ENCODE data around the gene ARHGEF2.
"Not testable (repeated sequence)": the region's sequence is repeated elsewhere in the genome, so short reads cannot be mapped to it uniquely, and the experiment has no call there.

The ARHGEF2 gene

DNA sequence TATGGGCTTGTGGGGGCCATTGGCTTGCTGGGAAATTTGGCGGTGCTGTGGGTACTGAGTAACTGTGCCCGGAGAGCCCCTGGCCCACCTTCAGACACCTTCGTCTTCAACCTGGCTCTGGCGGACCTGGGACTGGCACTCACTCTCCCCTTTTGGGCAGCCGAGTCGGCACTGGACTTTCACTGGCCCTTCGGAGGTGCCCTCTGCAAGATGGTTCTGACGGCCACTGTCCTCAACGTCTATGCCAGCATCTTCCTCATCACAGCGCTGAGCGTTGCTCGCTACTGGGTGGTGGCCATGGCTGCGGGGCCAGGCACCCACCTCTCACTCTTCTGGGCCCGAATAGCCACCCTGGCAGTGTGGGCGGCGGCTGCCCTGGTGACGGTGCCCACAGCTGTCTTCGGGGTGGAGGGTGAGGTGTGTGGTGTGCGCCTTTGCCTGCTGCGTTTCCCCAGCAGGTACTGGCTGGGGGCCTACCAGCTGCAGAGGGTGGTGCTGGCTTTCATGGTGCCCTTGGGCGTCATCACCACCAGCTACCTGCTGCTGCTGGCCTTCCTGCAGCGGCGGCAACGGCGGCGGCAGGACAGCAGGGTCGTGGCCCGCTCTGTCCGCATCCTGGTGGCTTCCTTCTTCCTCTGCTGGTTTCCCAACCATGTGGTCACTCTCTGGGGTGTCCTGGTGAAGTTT is 36.4 kb downstream of the ARHGEF2 start:
- no peak for DNase-seq

DNA sequence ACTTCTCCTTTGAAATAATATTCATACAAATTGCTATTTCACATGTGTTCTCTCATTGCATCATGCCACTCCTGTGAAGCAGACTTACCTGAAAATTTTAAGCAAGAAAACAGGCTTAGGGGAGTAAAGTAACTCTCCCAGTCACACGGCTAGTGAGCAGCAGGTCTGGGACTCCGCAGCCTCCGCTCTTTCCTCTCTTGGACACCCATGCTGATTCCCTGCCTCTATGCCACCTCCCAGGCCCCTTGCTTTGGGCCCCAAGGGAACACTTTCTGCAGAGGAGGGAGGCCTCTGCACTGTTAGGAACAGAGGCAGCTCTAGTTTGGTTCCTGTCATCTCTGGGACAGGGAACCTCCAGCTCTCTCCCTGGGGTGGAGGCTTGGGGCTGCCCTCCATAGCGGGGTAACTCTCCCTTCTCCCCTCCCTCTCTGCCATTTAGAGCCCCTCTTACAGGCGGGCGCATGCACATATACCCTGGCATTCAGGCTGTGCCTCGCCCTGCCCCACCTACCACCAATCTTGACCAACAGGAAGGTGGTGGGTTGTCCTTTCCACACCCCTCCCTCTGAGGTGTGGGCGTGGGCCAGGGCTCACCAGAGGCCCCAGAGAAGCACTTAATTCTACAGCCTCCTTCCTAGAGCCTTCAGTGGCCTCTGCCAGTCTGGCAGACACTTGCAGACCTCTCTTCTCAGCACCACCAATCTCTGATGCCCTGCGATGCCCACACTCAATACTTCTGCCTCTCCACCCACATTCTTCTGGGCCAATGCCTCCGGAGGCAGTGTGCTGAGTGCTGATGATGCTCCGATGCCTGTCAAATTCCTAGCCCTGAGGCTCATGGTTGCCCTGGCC is 37.1 kb downstream of the ARHGEF2 start, which contains the start of gene RXFP4:
RXFP4 (plus strand) TSS at position 646 of the 852 bp plus-strand sequence; CDS start at position 718, 72 bp downstream.
- DNase-seq = peak; percentile 43

DNA sequence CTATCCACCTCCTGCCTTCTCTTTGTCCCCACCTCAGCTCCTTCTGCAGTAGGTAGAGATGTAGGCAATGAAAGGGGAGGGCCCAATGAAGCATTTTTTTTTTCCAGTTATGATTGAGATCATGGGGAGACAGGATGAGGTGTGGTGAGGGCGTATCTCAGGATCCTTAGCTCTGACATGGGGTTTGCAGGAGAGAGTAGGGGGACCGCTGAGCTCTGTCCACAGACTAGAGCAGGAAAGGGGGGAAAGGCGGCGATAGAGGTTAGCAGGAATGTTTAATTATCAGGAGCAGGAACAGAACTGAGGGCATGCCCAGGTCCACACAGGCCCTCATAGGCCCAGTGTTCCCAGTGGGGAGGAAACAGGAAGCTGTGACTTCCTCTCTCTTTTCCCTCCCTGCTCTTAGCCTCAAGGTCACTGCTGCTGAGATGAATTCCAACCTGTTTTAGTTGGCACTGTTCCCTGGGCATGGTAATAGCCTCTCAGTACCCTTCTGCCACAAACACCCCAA is 37.8 kb downstream of the ARHGEF2 start:
- peak; percentile 83 for DNase-seq

DNA sequence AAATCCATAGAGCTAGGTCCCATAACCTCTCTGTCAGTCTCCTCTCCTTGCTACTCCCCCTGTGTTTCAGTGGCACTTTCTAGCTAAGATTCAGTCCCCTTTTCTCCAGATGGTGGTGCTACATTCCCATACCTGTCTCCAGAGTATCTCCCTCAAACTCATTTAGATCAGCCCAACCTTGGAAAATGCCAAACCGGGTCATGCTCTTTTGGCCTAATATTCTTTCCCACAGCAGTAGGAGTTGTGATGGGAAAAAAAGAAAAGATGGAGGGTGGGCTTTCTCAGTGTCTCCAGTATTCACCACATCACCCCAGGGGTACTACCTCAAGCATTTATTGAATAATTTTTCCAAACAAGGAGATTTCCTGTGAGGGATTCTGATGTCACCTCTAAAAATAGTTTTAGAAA is 40.1 kb downstream of the ARHGEF2 start:
- DNase-seq = peak; percentile 72

DNA sequence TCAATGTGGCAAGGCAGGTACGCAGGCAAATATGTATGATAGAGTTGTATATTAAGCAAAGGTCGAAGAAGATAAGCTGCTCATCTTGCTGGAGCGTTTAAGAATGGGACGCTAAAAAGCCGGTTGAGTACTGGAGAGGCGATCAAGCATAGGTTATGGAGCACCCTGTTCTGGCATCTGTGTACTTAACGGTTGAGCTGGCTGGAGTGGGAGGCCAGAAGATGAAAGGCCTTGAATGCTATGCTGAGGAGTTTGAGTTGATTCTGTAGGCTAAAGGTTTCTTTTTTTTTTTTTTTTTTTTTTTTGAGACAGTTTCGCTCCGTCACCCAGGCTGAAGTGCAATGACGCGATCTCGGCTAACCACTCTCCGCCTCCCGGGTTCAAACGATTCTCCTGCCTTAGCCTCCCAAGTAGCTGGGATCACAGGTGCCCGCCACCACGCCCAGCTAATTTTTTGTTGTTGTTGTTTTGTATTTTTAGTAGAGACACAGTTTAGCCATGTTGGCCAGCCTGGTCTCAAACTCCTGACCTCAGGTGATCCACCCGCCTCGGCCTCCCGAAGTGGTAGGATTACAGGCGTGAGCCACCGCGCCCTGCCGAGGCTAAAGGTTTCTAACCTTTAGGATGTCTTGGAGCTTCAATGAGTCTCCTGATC is 43.3 kb downstream of the ARHGEF2 start:
- DNase-seq = no peak

DNA sequence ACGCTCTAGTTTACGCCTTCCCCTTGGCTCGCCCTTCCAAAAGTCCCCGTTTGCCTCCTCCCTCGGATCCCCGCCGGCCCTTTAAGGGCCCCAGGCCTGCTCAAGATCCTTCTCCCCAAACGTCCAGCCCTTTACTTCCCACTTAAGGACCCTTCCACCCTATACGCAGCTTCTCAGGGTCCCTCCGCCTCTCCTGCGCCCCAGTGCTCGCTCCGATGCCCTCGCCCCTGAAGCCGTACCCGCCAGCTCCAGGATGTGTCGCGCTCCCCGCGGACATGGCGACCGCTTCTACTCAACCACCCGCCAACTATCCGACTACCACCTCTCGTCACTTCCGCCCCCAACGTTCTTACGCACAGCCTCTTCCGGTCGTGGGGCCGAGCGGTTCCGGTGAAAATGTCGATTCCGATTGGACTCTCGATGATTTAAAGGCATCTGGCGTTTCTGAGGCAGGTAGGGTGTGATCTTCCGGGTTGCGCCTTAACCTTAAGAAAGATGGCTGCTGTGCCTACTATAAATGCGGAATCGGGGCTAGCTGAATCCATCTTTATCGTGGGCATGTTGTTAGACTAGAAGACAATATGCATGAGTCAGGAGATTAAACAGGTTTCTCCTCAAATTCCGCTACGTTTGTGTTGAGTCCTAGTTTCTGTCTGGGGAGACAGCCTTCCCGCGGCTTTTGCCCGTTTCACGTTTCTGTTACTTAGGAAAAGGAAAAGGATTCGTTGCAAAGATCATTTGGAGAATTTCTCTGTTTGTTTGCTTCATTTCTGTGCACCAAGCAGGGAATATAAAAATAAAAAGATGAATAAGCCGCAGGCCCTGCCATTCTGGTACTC is 44.0 kb downstream of the ARHGEF2 start, which contains the start of gene KHDC4:
KHDC4 (minus strand) TSS at position 317 of the 839 bp plus-strand sequence; CDS start at position 277, 40 bp downstream.
- DNase-seq = peak; percentile 99

DNA sequence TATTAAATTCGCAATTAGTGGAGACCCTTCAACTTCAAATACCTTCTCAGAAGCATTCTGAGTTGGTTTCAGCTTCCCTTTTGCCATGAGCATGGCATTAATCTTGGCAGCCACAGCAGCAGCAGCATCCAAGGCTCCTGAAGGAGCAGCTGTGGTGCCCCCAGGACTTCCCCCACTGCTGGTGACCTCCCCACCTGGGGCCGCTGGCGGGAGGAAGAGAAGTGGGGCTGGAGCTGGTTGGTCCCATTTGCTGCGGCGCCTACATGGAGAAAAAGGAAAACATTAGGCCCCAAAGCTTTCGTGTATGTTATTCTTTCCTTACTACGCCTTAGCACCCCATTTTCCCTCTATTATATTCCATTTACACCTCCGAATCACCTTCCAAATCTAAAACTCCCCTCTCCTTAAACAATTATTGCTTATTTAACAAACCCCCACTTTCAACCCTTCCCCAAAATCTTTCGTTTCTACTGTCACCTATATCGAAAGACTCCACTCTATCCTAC is 44.7 kb downstream of the ARHGEF2 start:
- DNase-seq = no peak

DNA sequence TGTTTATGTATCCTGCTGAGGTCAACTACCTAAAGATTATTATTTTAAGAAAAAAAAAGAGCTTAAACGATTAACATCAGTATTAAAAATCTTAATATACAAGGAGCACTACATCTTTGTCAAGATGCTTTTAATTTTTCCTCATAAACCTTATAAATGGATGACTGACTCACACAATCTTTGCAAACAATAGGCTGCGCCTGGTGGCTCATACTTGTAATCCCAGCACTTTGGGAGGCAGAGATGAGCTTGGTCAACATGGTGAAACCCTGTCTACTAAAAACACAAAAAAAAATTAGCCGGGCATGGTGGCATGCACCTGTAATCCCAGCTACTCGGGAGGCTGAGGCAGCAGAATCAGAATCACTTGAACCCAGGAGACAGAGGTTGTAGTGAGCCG is 45.9 kb downstream of the ARHGEF2 start:
- DNase-seq = no peak

DNA sequence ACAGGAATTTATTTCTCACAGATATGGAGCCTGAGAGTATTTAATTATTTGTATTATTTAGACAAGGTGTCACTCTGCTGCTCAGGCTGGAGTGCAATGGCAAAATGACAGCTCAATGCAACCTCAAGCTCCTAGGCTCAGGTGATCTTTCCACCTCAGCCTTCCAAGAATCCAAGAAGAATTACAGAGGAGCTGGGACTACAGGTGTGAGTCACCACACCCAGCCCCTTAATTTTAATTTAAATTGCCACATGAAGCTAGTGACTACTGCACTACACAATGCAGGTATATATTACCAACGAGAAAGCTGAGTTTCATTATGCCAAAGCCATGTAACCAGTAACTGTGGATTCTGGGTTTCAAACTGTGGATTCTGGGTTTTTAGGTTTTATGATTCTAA is 46.3 kb downstream of the ARHGEF2 start:
- no peak for DNase-seq

DNA sequence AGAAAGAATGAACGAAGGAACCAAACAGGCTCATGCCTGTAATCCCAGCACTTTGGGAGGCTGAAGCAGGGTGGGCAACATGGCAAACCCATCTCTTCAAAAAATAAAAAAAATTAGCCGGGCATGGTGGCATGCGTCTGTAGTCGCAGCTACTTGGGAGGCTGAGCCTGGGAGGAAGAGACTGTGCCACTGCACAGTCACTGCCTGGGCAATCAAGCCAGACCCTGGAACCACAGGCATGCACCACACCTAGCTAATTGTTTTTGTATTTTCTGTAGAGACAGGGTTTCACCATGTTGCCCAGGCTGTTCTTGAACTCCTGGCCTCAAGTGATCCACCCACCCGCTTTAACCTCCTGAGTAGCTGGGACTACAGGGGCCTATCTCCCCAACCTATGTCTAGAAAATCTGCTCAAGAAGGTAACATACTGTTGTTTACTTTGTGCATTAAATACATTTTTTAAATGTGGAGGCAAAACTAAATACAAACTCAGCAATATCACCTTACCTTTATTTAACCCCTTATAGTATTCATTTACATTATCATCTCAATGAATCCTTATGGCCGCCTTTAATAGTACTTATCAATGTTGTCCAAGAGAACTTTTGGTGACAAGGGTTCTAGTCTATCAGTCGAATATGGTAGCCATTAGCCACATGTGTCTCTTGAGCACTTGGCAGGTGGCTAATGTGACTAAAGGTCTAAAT is 46.9 kb downstream of the ARHGEF2 start:
- DNase-seq = no peak

DNA sequence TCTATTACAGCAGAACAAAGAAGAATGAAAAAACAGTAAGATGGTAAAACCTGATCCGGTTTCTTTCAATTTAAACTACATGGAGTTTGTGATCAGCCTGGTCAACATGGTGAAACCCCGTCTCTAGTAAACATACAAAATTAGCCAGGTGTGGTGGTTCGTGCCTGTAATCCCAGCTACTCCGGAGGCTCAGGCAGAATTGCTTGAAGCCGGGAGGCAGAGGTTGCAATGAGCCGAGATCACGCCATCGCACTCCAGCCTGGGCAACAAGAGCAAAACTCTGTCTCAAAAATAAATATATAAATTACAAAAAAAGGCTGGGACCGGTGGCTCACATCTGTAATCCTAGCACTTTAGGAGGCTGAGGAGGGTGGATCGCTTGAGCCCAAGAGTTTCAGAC is 47.6 kb downstream of the ARHGEF2 start:
- not testable (repeated sequence) for DNase-seq

DNA sequence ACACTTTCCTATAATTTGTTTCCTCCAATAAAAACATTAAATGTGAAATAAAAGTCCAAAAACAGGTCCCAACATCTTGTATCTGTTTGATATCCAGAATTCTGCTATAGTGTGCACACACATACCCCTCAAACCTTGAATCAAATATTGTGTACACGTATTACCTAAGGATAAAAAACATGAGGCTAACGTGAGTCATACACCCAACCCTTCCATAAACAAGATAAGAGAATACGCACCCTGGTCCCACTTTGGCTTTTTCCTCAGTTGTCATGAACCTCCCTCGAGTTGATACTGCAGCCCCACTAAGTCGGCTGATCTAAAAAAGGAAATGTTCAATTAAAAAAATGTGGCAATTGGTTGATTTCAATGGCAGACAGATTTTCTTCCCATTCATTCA is 49.3 kb downstream of the ARHGEF2 start:
- no peak for DNase-seq

DNA sequence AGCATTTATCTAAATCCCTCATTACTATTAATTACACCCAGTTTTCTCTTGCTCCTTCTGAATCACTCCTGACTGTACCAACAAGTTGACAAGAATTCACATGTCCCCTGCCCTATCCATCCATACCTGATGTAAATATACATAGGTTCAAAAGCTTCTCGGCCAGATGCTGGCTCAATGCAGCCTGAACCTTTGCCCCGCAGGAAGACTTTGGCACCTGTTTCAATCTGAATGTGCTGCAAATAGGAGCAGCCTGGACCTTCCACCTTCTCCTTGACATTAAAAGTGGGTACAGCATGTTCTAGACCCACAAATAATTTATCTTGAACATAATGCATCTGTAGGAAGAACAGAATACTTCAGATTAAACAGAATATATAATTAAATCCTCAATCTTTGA is 52.8 kb downstream of the ARHGEF2 start:
- no peak for DNase-seq

DNA sequence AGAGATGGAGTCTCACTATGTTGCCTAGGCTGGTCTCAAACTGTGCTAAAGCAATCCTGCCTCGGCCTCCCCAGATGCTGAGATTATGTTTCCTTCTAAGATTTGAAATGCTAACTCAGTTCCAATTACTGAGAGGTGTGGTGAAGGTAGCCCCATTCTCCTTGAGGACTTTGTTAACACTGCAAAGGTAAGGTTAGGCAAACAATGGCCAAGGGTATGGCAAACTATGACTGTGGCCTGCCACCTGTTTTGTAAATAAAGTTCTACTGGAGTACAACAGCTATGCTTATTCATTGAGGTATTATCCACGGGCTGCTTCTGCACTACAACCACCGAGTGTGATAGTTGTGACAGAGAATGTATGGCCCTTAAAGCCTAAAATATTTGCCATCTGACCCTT is 57.6 kb downstream of the ARHGEF2 start:
- no peak for DNase-seq

DNA sequence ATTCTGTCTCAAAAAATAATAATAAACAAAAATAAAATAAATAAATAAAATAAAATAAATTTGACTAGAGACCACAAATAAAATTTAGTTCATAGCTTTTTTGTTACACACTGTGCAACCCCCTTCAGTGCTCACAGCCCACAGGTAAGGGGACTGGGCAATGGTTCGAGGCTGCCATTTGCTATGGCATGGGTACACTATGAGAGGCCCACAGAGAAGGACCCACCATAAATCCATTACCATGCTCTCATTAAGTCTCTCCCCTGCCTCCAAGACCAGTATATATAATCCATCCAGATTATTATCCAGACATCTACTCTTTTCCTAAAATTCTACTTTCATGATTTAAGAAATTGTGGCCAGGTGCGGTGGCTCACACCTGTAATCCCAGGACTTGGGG is 58.5 kb downstream of the ARHGEF2 start:
- DNase-seq = no peak

DNA sequence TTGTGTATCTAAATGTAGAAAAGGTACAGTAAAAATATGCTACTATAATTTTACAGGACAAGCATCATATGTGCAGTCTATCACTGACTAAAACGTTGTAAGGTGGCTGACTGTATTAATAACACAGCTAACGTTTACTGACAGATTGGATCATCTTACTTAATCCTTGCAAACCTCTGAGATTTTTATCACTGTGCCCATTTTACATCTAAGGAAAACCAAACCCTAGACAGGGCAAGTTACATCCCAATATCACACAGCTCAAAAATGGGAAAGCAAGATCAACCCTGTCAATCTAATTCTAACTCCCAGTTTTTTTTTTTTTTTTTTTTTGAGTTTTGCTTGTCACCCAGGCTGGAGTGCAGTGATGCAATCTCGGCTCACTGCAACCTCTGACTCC is 59.7 kb downstream of the ARHGEF2 start:
- no peak for DNase-seq

DNA sequence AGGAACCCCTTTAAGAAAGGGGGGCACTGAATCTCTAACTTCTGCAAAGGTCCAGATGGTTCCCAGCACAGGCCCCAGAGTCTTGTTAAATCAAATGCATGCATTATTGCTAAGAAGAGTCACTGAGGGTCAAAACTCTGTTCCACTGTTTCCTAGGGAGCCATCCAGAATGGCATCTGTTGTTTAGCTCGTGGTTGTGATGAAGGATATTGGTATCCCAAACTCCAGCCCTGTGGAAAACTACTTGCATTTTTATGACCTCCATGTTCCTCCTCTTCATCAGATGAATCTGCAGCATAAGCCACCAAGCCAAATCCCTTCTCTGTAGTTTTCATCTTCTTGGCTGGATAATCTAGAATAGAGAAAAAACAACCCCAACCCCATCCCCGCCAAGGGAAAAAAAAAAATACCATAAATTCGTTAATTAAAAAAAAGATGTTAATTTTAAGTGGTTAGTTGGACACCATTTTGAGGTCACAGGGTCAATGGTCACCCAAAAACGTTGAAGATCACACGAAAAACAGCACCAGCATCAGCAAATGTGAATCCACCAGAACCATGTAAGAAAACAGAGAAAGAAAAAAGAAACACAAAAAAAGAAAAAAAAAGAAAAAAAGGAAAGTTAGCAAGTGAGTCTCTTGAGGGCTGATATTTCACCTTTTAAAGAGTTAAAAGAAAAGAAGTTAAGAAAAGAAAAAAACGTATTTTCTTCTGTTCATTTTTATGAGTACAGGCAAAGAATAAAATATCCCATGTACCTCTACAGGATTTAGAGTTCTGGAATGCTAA is 64.2 kb downstream of the ARHGEF2 start:
- DNase-seq = peak; percentile 61

DNA sequence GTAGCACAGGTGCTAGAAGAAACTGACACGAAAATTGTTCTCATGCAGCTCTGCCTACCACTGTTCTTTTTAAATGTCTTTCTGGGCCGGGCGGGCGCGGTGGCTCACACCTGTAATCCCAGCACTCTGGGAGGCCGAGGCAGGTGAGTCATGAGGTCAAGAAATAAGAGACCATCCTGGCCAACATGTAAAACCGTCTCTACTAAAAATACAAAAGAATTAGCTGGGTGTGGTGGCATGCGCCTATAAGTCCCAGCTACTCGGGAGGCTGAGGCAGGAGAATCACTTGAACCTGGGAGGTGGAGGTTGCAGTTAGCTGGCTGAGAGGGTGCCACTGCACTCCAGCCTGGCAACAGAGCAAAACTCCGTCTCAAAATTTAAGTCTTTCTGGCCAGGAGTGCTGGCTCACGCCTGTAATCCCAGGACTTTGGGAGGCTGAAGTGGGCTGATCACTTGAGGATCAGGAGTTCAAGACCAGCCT is 66.3 kb downstream of the ARHGEF2 start:
- no peak for DNase-seq

DNA sequence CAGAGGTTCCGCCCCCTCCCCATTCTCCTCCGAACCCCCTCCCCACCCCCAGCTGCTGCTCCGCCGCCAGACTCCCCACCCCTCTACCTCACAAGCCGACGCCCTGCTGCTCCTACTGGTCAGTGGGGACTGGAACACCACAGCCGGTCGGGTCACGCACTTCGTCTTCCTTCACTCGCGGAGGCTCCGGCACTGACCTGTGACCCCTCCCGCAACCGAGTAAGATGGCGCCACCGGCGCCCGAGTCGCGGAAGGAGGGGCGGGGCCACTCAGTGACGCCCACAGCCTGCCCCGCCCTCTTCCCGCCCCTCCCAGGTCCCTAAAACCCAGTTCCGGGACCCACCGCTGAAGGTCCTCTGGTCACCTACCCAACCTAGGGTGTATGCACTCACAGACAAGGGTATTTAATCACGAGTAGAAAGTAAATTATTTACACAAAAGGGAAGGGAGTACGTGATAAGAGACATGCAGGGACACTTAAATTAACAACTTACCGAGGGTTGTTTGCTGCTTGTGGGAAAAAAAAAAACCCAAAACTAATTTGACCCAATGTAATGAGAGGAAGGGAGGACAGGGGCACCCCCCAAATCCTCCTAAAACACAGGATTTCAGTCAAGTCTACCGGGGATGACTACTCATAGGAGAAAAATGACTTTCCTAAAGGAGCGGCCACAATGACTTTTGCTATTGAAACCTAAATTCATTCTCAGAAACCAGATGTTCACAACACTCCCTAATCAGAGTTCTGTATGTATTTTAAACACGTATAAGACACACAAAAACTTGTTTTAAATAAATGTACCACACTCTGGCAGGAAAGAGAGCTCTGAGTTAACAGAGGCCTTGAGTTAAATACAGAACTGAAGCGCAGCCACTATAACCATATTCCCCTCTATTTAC is 66.9 kb downstream of the ARHGEF2 start, which contains the start of gene RIT1:
RIT1 (minus strand) TSS at position 194 of the 900 bp plus-strand sequence. CDS start 588 bp downstream, outside the sequence.
- peak; percentile 83 for DNase-seq

Measured in EL (cell line).